Esophagus muscularis mucosa (tissue), 4 donors: Measurements from ENCODE around the gene RABL6. TPM values are rescaled to one million over a fixed set of nuclear protein-coding genes. Genes with fewer than 3 reads are reported as not detected.
"Not testable (repeated sequence)": the region's sequence is repeated elsewhere in the genome, so short reads cannot be mapped to it uniquely, and the experiment has no call there.

Experiments
- DNase-seq: peaks from one replicate; pipeline ENCODE4 v3.0.0-alpha.2; 2017; ENCODE audit errors: extremely low spot score
- H3K27ac ChIP-seq, 4 donors: fragments of 200-600 bp; sonication (generic); replicated peaks in 1 of 4; 1 replicate in 3 of 4; 2 replicates in 1 of 4; pipeline ENCODE4 v1.5.1; 2016 to 2019; ENCODE audit warnings: mild to moderate bottlenecking in 1 of 4
- H3K27me3 ChIP-seq, 4 donors: fragments of 200-600 bp; sonication (generic); one replicate each; pipeline versions ENCODE4 v1.5.1 to v1.6.0; 2016 to 2019
- H3K36me3 ChIP-seq, 4 donors: fragments of 200-600 bp; sonication (generic); one replicate each; pipeline ENCODE4 v1.5.1; 2016 to 2019
- H3K4me1 ChIP-seq, 4 donors: fragments of 200-600 bp; sonication (generic); one replicate each; pipeline ENCODE4 v1.5.1; 2016 to 2019
- H3K4me3 ChIP-seq, 4 donors: fragments of 200-600 bp; sonication (generic); 1 replicate in 2 of 4; 2 replicates in 2 of 4; pipeline ENCODE4 v1.5.1; 2016 to 2019; ENCODE audit warnings: mild to moderate bottlenecking in 4 of 4, moderate library complexity in 1 of 4
- H3K9me3 ChIP-seq, 4 donors: fragments of 200-600 bp; sonication (generic); 1 replicate in 3 of 4; 2 replicates in 1 of 4; pipeline ENCODE4 v1.5.1; 2016 to 2019
- CTCF ChIP-seq, 3 experiments: fragments of 200-600 bp in 2 of 3; fragments of 450-650 bp in 1 of 3; sonication (generic) in 2 of 3; IDR thresholded peaks; one replicate each; pipeline ENCODE4 v1.5.1; 2017 to 2019; ENCODE audit warnings: antibody characterized with exemption in 3 of 3, mild to moderate bottlenecking in 2 of 3, moderate library complexity in 1 of 3
- EP300 ChIP-seq: sonication (generic); formaldehyde crosslinking; IDR thresholded peaks from one replicate; pipeline ENCODE4 v1.6.1; 2017; ENCODE audit warnings: antibody characterized with exemption
- POLR2A ChIP-seq: fragments of 450-650 bp; IDR thresholded peaks from one replicate; pipeline ENCODE4 v1.6.1; 2017; ENCODE audit warnings: antibody characterized with exemption, moderate library complexity, mild to moderate bottlenecking, low read depth
- POLR2AphosphoS5 ChIP-seq, 2 donors: sonication (generic); formaldehyde crosslinking; IDR thresholded peaks; one replicate each; pipeline ENCODE4 v1.6.1; 2017; ENCODE audit warnings: antibody characterized with exemption in 2 of 2
- WGBS: methylation state at CpG from one replicate; pipeline ENCODE4 v1.1.5; 2018; 5-methylcytosine and 5-hydroxymethylcytosine counted together
- intact Hi-C: fragments of 100-400 bp; cut with DNase I; formaldehyde crosslinking; loops from one replicate; pipeline ENCODE4 v1.15.1; 2023
- total RNA-seq, 4 donors: library from RNA; depleted of rRNA; stranded (reverse); fragments of >200 nt; gene quantifications; one replicate each; pipeline versions ENCODE4 v1.1.0 to v1.2.1, GENCODE V29; 2016

RABL6 gene
- total RNA-seq, 4 donors from 2014 or later, result 56.3 to 110 (median 83.0) TPM

DNA sequence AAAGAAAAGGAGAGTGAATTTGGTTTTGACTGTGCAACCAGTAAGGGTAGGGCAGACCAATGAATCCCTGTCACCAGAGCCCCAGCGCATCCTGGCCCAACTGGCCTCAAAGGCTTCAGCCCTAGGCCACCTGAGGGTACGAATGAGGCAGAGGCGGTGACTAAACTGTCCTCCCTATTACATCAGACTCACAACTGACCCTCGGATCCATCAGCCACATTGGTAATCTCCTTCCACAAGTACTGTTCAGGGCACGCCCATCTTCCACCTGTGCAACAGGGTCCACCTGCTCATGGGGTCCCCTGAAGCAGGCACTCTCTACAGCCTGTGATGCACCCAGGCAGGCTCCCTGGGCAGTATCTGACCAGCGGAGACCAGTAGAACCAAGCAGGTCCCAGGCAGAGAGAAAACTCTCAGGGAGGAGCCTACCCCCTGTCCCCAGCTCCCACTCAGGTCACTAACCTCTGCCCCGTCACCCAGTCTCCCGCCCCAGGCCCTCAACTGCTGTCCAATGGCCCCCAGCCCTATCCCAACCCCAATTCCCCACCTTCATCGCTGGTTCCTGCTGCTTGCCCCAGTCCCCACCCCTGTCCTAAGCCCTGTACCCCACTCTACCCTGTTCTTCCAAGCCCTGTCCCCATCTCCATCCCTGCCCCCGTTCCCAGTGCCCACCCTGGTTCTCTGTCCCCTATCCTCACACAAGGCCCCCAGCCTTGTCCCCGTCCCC lies 57.5 kb downstream of the RABL6 start:
- no peak for DNase-seq
- Histone ChIP-seq H3K27ac (peak overlapping the region; percentile 84 to 95 (median 92)), H3K4me1 (peaks cover 24 to 37% (median 27%) of the 10 kb centered on the region in 4 donors), H3K4me3 (peak overlapping the region; percentile 87 to 99 (median 94)), H3K36me3 (peaks cover 26 to 37% (median 36%) of the 10 kb centered on the region in 4 donors), H3K27me3 (no peaks in the 10 kb centered on the region), H3K9me3 (no peaks in the 10 kb centered on the region)
- intact Hi-C loops, result no loop called here
- WGBS, result 67% methylated on average over 11 of the region's 11 CpGs
- TF ChIP-seq EP300 (no peak), POLR2A (no peak), CTCF (IDR thresholded peaks at IDR 0.05) (no peak), POLR2AphosphoS5 (IDR thresholded peaks at IDR 0.05) (no peak)

DNA sequence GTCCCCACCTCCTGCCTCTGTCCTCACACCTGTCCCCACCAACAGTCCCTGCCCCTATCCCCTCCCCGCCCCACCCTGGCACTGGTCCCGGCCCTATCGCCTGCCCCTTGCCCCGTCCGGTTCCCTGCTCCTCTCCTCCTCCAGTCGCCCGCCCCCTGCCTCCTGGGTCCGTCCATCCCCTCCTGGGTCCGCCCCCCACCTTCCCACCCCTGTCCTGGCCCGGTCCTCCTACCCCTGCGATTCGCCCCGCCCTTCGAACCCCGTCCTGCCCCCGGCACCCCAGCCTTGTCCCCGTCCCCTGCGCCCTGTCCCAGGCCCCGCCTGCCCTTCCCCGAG lies 58.0 kb downstream of the RABL6 start:
- Histone ChIP-seq H3K36me3 (peaks cover 26 to 33% (median 32%) of the 10 kb centered on the region in 4 donors), H3K27me3 (no peaks in the 10 kb centered on the region), H3K27ac (peak overlapping the region; percentile 84 to 95 (median 92)), H3K9me3 (no peaks in the 10 kb centered on the region), H3K4me3 (peak overlapping the region; percentile 87 to 99 (median 94)), H3K4me1 (peaks cover 24 to 37% (median 27%) of the 10 kb centered on the region in 4 donors)
- no peak for DNase-seq
- intact Hi-C loops, result no loop called here
- TF ChIP-seq POLR2AphosphoS5 (IDR thresholded peaks at IDR 0.05) (no peak), POLR2A (no peak), EP300 (no peak), CTCF (IDR thresholded peaks at IDR 0.05) (no peak)
- 1% methylated on average over 9 of the region's 20 CpGs for WGBS

GRCh38 chr9:136866898-136867421 lies 59.2 kb downstream of the RABL6 start:
- 85% methylated on average over 29 of the region's 29 CpGs for WGBS
- DNase-seq, H3K27me3 ChIP-seq, H3K9me3 ChIP-seq, intact Hi-C loops: not testable (repeated sequence)
- Histone ChIP-seq H3K36me3 (peaks cover 19 to 21% (median 20%) of the 10 kb centered on the region in 4 donors), H3K27ac (peak overlapping the region; percentile 82 to 94 (median 88)), H3K4me1 (peaks cover 24 to 37% (median 27%) of the 10 kb centered on the region in 4 donors), H3K4me3 (peak overlapping the region; percentile 87 to 99 (median 94))

- TF ChIP-seq EP300 (no peak), POLR2A (no peak), CTCF (IDR thresholded peaks at IDR 0.05) (no peak), POLR2AphosphoS5 (IDR thresholded peaks at IDR 0.05) (no peak)
- Histone ChIP-seq H3K9me3 (no peaks in the 10 kb centered on the region), H3K27me3 (no peaks in the 10 kb centered on the region), H3K4me1 (peaks cover 24 to 37% (median 27%) of the 10 kb centered on the region in 4 donors), H3K4me3 (no peak overlapping the region), H3K27ac (no peak overlapping the region), H3K36me3 (peaks cover 14 to 15% (median 14%) of the 10 kb centered on the region in 4 donors)
- 98% methylated on average over 18 of the region's 18 CpGs for WGBS
- intact Hi-C loops, result no loop called here
- no peak for DNase-seq
Measured at GRCh38 chr9:136867480-136867879, 59.7 kb downstream of the RABL6 start.

GRCh38 chr9:136867917-136868316 lies 60.2 kb downstream of the RABL6 start:
- no peaks in the 10 kb centered on the region for H3K27me3 ChIP-seq
- H3K36me3 ChIP-seq, result peaks cover 10 to 11% (median 10%) of the 10 kb centered on the region in 4 donors
- H3K27ac ChIP-seq, result no peak overlapping the region
- no peak for DNase-seq
- TF ChIP-seq CTCF (IDR thresholded peaks at IDR 0.05), result no peak
- TF ChIP-seq POLR2A, result no peak
- TF ChIP-seq POLR2AphosphoS5 (IDR thresholded peaks at IDR 0.05), result no peak
- TF ChIP-seq EP300, result no peak
- H3K4me3 ChIP-seq, result no peak overlapping the region
- intact Hi-C loops, result no loop called here
- no peaks in the 10 kb centered on the region for H3K9me3 ChIP-seq
- 97% methylated on average over 18 of the region's 18 CpGs for WGBS
- H3K4me1 ChIP-seq, result peaks cover 24 to 37% (median 27%) of the 10 kb centered on the region in 4 donors
